HG03558 (cell line): ENCODE data around the gene KIF18A.
A peak's percentile ranks its signal among the peaks of the same experiment; 100 is the strongest.

Source experiments
- ATAC-seq: cut with Tn5 transposase; IDR thresholded peaks from one replicate; pipeline ENCODE4 v1.9.1; 2021; ENCODE audit warnings: moderate number of reproducible peaks; ENCODE audit not compliant: unreplicated experiment; ENCODE audit errors: extremely low read depth

The KIF18A gene

GRCh38 chr11:28049338-28050216 is 58.4 kb downstream of the KIF18A start:
- ATAC-seq = no peak

- no peak for ATAC-seq
Observed at GRCh38 chr11:28048812-28049211, 59.1 kb downstream of the KIF18A start.

GRCh38 chr11:28043930-28044709 is 63.8 kb downstream of the KIF18A start:
- no peak for ATAC-seq

GRCh38 chr11:28040384-28040783 is 67.6 kb downstream of the KIF18A start:
- no peak for ATAC-seq

- ATAC-seq = no peak
Observed at GRCh38 chr11:28038775-28039174, 69.2 kb downstream of the KIF18A start.

GRCh38 chr11:28026634-28027290 is 81.2 kb downstream of the KIF18A start:
- peak; percentile 52 for ATAC-seq

DNA sequence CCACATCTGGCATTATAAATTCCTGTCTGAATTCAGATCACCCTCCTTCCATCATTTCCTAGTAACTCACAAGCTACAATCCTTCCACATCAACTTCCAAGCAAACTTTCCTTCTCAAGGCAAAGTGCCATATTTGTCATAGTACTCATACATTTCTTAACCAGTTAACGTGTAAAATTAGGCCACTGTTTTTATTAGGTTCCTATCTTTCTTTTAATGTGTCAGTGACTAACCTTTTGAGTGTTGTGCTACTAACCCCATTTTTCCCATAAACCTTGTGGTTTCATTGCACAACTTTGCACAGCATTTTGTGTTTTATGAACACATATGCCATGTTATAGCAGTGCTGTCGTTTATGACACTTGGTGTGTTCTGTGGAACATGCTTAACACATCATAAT is 90.1 kb downstream of the KIF18A start:
- no peak for ATAC-seq

GRCh38 chr11:28011813-28012212 is 96.1 kb downstream of the KIF18A start:
- ATAC-seq = no peak

GRCh38 chr11:28009996-28010395 is 98.0 kb downstream of the KIF18A start:
- no peak for ATAC-seq

DNA sequence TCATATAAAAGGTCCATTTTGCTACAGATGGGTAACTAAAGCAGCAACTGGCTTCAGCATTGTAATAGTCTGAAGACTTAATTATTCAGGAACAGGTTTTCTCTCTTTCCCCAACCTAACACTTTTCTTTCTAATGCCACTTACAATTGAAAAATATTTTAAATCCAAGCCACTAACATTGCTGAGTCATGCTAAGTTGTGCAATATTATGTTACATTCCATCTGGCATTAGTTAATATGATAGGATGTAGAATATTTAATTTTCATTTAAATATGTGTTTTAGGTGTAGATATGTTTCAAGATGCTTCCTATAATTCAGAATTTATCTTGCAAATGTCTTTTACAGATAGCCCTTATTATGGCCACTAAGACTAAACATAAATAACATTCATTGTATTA is 98.6 kb downstream of the KIF18A start:
- ATAC-seq = no peak

DNA sequence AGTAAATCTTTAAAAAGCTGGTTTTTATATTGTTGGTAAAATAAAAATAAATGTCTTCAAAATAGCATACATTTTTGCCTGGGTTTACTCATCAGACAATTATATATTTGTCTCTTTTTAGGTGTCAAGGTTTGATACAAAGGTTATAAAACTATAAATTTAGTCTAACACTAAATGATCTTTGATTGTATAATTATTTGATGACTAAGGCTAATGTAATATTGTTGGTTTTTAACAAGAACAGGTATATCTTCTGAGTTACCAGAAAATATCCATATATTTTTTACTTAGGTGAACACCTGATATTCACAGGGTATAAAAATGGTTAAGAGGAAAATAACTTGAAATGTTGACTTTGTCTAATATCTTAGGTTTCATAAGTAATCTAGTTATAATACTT is 104.3 kb downstream of the KIF18A start:
- no peak for ATAC-seq

- no peak for ATAC-seq
Observed at GRCh38 chr11:27998552-27998951, 109.4 kb downstream of the KIF18A start.

GRCh38 chr11:27997344-27997743 is 110.6 kb downstream of the KIF18A start:
- no peak for ATAC-seq

GRCh38 chr11:27996066-27996465 is 111.9 kb downstream of the KIF18A start:
- no peak for ATAC-seq

- ATAC-seq = no peak
Observed at GRCh38 chr11:27995083-27995482, 112.9 kb downstream of the KIF18A start.

- ATAC-seq = no peak
Observed at GRCh38 chr11:27991736-27992135, 116.2 kb downstream of the KIF18A start.

DNA sequence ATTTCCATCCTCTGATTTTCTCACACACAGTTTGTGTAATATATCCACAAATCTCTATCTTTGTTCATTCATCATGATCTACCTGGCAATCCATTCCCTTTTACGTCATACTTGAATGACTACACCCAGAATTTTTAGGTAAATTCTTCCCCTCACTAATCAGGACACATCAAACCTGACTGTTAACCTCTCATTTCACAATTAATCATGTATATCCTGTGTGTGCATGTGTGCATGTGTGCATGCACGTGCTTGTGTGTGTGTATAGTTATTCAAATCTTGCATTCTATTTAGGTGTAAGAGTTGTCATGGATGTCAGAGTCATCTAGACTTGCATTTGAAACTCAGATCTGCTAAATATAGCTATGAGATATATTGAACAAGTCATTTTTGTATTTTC is 130.4 kb downstream of the KIF18A start:
- ATAC-seq = no peak

- ATAC-seq = no peak
Observed at GRCh38 chr11:27977031-27977430, 130.9 kb downstream of the KIF18A start.

DNA sequence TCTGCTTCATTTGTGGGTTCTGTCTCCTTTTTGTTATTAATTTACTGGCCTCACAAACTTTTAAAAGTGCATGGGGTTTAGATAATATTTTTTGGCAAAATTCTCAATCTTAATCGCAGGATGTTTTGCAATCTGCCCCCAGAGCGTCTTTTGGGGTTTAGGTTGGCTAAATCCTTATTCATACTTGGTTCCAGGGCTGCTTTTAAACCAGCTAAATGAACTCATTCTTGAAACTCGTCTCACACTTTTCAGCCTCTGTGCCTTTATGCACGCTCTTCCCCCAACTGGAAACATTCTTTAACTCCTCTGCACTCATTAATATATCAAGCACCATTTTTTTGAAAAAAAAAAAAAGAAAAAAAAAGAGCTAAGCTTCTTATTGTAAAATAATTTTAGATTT is 131.7 kb downstream of the KIF18A start:
- no peak for ATAC-seq

- ATAC-seq = no peak
Observed at GRCh38 chr11:27973851-27974536, 134.0 kb downstream of the KIF18A start.
